Measurements from ENCODE around the gene WASF2. TPM values are rescaled to one million over a fixed set of nuclear protein-coding genes. Genes with fewer than 3 reads are reported as not detected.

The WASF2 gene
- total and polyA plus RNA-seq, 2 of the 13 experiments (the other 11 are each of a cell fraction or from before 2014, with no cell fraction given), result 10.4 to 27.7 TPM

- peak; percentile 65 for TF ChIP-seq ZNF709 (CRISPR knock-in tag; IDR thresholded peaks at IDR 0.05)
- TF ChIP-seq CREM (IDR thresholded peaks at IDR 0.05), result peak; percentile 37
- no peak for TF ChIP-seq CREM (CRISPR knock-in tag; IDR thresholded peaks at IDR 0.05)
- TF ChIP-seq ZBTB21 (CRISPR knock-in tag; IDR thresholded peaks at IDR 0.05), result no peak; the same call in 1 of the 2 replicates
- peak; percentile 92 for TF ChIP-seq ZSCAN31 (CRISPR knock-in tag; IDR thresholded peaks at IDR 0.05; ENCODE audit: low read depth)
- TF ChIP-seq TRAFD1 (CRISPR knock-in tag; IDR thresholded peaks at IDR 0.05; ENCODE audit: borderline replicate concordance), result peak; percentile 83; the same call in 1 of the 2 replicates
- TF ChIP-seq MED13 (CRISPR knock-in tag; IDR thresholded peaks at IDR 0.05), result peak; percentile 82
- TF ChIP-seq ZNF781 (CRISPR knock-in tag; IDR thresholded peaks at IDR 0.05; ENCODE audit: borderline replicate concordance, not compliant biosample characterization), result no peak
- no peak for TF ChIP-seq CREB1 (IDR thresholded peaks at IDR 0.05)
- TF ChIP-seq CREB1 (CRISPR knock-in tag; IDR thresholded peaks at IDR 0.05), result peak; percentile 71
- peak; percentile 27; the same call in 1 of the 2 replicates for TF ChIP-seq MEIS2 (CRISPR knock-in tag; IDR thresholded peaks at IDR 0.05)
- TF ChIP-seq ZNF335 (CRISPR knock-in tag; IDR thresholded peaks at IDR 0.05), result 0 out of 2 replicates have a peak, but pooled peaks have one; percentile 25
- TF ChIP-seq CBX1 (IDR thresholded peaks at IDR 0.05; ENCODE audit: low read depth), result peak; percentile 91
- 0 out of 2 replicates have a peak, but pooled peaks have one; percentile 37 for TF ChIP-seq SMAD3 (CRISPR knock-in tag; IDR thresholded peaks at IDR 0.05)
- TF ChIP-seq ZNF430 (CRISPR knock-in tag; IDR thresholded peaks at IDR 0.05), result peak; percentile 54
- TF ChIP-seq ATF6 (CRISPR knock-in tag; conservative IDR thresholded peaks at IDR 0.05), result 0 out of 2 replicates have a peak, but pooled peaks have one; percentile 33
- TF ChIP-seq ZNF652 (CRISPR knock-in tag; IDR thresholded peaks at IDR 0.05; ENCODE audit: borderline replicate concordance, low read depth), result no peak
- peak; percentile 95 for TF ChIP-seq RXRA (CRISPR knock-in tag; IDR thresholded peaks at IDR 0.05)
- peak; percentile 88 for TF ChIP-seq ARID5B (CRISPR knock-in tag; IDR thresholded peaks at IDR 0.05)
- TF ChIP-seq AGO2 (optimal IDR thresholded peaks at IDR 0.05; ENCODE audit: low read depth, low read length), result peak; percentile 9
- TF ChIP-seq ELF1 (CRISPR knock-in tag; IDR thresholded peaks at IDR 0.05), result peak; percentile 68
- TF ChIP-seq XRCC5 (optimal IDR thresholded peaks at IDR 0.05; ENCODE audit: low read length), result peak; percentile 24
- TF ChIP-seq GABPB1 (CRISPR knock-in tag; IDR thresholded peaks at IDR 0.05), result peak; percentile 79
- peak; percentile 63; the same call in 1 of the 2 replicates for TF ChIP-seq ZSCAN21 (CRISPR knock-in tag; IDR thresholded peaks at IDR 0.05; ENCODE audit: borderline replicate concordance)
These were observed 14.8 kb upstream of the WASF2 start (continued) for GRCh38 chr1:27504588-27505419.
